Fibroblast of lung (primary cell): ENCODE data around the gene OTOP1.
"Not testable (repeated sequence)": the region's sequence is repeated elsewhere in the genome, so short reads cannot be mapped to it uniquely, and the experiment has no call there.

Source experiments
- CTCF ChIP-seq, 2 donors: IDR thresholded peaks in 1 of 2; conservative IDR thresholded peaks in 1 of 2; 1 replicate in 1 of 2; 2 replicates in 1 of 2; pipeline ENCODE4 v1.5.1; 2011 to 2012; ENCODE audit warnings: low read length in 2 of 2, control low read depth in 1 of 2, inconsistent platforms in 1 of 2, low read depth in 1 of 2, mild to moderate bottlenecking in 1 of 2
- EZH2 ChIP-seq: IDR thresholded peaks from 2 replicates; pipeline ENCODE4 v1.5.1; 2012; ENCODE audit warnings: low read length, control low read depth, mild to moderate bottlenecking; ENCODE audit errors: missing control alignments

- not testable (repeated sequence) for TF ChIP-seq CTCF (conservative IDR thresholded peaks at IDR 0.05 in 1 of 2, IDR thresholded peaks at IDR 0.05 in 1 of 2; ENCODE audit: low read depth in 1 of 2, low read length in 2 of 2); EZH2
Measured at GRCh38 chr4:4160956-4161665, 65.6 kb downstream of the OTOP1 start.
